CD4-positive, alpha-beta T cell treated with Interleukin-15 for 1 hour (primary cell): ENCODE results near the gene SLC52A3.

Source experiments
- DNase-seq: peaks from one replicate; pipeline ENCODE4 v3.0.0-alpha.2; 2020

SLC52A3 gene

DNA sequence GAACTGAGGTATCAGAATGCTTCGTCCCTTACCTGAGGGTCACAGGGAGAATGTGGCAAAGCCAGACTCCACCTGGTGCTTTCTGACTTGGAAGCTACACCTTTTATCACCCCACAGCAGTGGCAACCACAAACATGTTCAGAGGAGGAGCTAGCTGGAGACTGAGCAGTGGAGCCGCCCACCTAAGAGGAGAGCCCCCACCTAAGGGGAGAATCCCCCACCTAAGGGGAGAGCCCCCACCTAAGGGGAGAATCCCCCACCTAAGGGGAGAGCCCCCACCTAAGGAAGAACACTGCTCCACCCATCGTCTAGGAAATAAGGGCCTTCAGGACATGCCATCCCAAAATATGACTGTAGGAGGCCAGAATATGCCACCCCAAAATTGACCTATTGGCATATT, 4.0 kb downstream of the SLC52A3 start:
- no peak for DNase-seq

DNA sequence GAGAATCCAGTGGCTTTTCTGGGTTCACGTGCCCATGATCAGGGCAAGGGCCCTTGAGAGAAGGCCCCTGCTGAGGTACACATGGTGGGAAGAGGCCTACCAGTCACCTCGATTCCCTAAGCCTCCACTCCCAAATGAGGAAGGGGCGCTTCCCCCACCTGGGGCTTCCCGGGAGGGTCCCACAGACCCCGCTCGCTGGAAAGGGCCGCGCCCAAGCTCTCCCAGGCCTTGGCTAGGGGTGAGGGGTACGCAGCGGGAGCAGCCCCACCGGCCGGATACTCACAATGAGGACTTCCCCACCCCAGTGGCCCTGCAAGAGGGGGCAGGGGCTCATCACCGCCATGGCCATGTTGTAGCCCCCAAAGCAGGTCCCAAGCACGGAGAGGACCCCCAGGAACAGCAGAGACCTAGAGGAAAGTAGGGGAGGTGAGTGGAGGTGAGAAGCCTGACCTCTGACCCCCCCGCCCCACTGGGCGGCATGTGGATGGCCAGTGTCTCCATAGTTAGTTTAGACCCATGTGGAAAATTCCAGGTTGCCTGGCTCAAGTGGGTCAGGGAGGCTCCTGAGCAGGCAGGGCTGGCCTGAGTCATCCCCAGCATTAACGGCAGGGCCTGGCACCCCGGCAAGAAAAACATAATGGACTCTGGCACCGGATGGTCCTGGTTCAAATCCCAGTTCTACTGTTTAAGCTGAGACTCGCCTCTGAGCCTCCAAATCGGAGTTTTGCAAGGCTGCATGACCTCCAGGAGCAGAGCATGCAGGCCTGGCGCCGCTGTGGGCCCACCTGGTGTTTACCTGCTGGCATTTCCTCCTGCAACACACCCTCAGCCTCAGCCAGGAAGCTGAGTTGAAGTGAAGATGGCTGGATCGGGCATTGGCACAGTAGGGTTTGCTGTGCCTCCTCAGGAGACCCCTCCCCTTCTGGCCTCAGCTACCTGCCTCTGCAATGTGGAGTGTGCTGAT, 6.6 kb downstream of the SLC52A3 start:
- no peak for DNase-seq

DNA sequence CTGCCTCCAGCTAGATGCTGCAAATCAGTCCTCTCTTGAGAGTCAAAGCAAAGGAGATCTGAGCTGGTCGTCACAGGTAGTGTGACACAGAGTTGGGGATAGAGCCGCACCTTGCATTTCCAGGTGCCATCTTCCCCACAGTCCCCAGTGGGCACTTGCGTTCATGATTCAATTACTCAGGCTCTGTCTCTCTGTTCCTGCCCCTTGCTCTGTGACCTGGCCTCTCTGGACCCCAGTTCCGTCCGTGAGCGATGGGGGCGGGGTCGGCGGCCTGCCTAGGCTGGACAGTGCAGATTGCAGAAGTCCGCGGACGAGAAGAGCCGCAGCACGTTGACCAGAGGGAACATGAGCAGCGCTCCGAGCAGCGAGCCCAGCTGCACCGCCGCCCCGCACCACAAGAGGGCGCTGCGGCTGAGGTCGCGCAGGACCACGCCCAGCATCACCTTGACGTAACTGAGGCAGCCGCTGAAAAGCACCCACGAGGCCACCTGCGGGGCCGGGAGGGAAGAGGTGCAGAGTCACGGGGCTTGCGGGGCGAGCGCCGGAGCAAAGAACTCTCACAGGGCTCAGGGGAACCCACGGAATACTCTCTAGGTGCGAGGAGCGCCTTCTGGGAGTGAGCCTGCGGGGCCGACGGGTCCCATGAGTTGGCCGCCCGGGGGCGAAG, 7.4 kb downstream of the SLC52A3 start:
- DNase-seq: no peak

DNA sequence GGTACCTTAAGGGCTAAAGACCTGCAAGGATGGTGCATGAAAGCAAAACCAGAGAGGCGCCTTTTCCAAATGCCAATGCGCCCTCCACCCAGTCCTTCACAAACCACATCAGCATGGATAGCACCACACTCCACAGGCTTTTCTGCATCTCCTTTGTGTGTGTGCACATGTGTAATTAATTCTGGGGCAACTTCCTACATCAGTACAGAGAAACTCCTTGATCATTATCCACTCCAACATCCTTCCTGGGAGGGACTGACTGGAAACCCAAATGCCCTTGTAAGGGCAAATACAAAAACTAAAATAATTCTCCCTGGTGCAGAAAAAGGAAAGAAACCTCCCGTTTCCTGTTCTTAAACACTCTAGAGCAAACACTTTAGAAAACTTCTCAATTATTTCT, 10.8 kb downstream of the SLC52A3 start:
- no peak for DNase-seq

DNA sequence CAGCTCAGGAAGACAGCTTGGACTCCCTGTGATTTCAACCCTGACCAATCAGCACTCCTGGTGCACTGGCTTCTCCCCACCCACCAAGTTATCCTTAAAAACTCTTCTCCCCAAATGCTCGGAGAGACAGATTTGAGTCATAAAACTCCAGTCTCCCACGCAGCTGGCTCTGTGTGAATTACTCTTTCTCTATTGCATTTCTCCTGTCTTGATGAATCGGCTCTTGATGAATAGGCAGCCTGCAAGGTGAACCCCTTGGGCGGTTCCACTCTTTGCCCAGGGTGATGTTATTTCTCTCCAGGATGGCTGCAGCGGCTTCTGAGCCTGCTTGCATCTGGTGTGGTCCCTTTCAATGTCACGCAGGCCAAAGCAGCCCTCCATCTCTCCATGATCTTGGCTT, 12.4 kb downstream of the SLC52A3 start:
- no peak for DNase-seq

DNA sequence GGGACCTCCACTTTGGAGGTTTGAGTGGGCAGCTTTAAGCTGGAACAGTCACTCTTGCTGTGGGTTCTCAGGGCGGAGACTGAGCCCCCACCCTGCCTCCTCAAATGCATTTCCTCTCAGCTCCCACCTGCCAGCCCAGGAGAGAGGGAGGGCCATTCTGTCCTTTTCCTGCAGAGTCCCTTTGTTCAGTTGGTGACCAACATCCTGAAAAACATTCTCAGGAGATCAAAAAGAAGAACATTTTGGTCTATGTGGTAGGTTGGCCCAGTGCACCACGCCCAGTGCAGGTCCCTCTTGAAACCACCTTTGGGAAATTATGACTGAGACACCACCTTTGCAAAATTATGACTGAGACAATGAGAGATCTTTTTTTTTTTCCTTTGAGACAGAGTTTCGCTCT, 13.4 kb downstream of the SLC52A3 start:
- no peak for DNase-seq

DNA sequence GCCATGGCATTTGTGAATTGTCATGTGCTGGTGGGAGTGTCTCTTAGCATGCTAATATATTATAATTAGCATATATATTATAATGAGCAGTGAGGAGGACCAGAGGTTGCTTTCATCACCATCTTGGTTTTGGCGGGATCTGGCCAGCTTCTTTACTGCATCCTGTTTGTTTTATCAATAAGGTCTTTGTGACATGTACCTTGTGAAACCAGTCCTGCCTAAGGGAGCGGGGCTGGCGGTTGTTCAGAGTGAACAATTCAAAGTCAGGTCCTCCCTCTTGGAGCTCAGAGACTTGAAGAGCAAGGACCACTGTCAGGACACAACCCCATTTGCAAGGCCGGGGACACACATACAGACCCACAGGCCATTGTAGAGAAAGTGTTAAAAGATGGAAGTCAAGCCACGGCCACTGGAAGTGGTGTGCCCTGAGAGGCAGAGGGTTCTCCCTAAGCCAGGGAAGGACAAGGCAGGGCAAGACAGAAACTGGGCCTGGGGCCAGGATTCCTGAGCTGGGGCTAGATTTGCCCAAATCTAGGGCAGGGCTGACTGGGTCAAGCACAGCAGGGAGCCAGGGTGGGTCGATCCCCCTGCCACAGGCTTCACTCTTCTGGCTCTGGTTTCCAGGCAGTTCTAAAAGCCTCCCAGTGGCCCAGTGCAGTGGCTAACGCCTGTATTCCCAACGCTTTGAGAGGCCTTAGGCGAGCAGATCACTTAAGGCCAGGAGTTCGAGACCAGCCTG, 14.2 kb downstream of the SLC52A3 start:
- no peak for DNase-seq

DNA sequence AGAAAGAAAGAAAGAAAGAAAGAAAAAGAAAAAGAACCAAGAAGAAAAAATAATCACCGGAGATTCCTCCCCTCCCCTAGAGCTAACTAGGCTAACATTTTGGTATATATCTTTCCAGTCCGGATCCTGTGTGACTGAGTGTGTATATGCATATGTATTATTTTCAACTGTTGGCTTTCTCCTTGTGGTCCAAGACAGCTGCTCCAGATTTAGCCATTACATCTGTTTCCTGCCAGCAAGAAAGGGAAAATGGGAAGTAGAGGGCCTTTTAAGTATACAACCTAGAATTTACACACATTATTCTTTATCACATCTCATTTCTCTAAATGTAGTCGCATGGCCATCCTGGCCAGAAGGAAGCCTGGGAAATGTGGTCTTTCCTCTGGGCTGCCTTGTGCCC, 15.2 kb downstream of the SLC52A3 start:
- no peak for DNase-seq

DNA sequence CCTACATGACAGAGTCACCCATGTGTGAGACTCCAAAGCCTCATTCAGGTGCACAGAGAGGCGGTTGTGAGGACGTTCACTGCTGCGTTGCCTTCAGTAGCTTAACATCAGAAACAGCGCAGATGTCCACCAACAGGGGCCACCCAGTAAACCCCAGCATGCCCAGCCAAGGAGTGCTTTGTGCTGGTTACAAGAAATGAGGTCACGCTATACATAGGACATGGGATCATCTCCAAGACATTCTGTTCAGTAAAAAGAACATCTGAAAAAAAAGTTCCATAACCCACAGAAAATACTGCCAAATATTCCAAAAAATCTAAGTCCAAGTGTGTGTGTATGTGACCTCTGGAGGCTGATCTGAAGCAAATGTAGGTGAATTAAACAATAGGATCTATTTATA, 16.0 kb downstream of the SLC52A3 start:
- DNase-seq: no peak

DNA sequence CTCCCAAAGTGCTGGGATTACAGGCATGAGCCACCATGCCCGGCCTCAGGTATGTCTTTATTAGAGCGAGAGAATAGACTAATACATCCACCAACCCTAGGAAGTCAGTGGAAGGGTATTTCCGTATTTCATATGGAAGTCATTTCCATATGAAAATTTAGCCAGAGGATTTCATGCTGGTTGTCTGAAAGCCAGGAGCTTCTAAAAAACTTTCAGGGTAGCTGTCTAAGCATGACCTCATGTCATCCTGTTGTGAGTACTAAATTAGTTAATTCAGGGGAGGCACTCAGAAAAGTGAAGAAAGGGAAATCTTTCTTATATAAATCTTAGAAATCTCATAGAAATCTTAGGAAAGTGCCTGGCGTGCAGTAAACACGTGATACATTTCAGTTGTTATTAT, 16.5 kb downstream of the SLC52A3 start:
- no peak for DNase-seq

DNA sequence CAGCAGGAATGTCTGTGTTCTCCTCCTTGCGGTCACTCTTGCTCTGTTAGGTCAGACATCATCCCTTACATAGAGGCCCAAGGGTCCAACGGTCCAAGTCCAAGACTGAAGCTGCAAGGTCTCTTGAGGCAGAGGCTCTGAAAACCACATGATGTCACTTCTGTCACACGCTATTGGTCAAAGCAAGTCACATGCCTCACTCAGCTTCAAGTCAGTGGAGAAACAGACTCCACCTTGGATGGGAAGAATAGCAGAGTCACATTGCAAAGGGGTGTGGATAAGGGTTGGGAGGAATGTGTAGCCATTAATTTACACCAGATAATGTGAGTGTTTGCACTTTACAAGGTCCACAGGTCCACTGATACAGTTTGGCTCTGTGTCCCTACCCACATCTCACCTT, 17.5 kb downstream of the SLC52A3 start:
- DNase-seq: no peak

DNA sequence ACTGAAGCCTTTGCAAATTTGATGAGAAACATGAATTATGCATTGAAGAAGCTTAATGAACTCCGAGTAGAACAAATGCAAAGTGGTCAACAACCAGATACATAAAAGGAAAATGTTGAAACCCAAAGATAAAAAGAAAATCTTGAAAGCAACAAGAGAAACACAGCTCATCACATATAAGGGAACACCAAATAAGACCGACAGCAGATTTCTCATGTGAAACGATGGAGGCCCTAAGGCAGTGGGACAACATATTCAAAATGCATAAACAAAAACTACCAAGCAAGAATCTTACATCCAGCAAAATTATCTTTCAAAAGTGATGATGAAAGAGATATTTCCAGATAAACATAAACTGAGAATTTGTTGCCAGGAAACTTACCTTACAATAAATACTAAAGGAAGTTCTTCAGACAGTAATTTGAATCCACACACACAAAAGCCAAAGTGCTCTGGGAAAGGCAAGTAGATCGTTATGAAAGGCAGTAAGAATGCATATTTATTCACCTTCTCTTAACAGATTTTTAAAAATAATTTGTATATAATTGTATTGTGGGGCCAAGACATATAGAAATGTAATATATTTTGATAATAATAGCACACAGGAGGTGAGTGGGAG, 22.5 kb downstream of the SLC52A3 start:
- DNase-seq: no peak

DNA sequence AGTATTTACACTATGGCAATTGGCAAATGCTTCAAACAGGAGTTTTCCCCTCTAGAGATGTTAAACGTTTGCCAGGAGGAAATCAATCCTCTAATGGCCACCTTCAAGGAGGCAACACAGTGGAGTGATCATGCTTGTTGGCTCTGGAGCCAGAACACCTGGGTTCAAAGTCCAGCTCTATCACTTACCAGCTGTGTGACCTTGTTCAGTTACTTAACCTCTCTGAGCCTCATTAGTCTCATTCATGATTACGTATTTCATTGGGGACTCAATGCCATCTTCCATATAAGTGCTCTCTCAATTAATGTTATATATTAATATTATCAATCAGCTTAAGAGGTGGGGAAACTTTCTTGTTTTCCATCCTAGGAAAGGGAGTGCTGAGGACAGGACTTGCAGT, 26.1 kb downstream of the SLC52A3 start:
- no peak for DNase-seq

DNA sequence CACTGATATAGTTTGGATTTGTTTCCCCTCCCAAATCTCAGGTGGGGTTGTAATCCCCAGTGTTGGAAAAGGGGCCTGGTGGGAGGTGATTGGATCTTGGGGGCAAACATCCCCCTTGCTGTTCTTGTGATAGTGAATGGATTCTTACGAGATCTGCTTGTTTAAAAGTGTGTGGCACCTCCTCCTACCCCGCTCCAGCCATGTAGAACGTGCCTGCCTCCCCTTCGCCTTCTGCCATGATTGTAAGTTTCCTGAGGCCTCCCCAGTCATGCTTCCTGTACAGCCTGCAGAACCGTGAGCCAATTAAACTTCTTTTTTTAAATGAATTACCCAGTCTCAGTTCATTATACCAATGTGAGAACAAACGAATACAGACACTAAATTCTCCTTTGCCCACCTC, 26.7 kb downstream of the SLC52A3 start:
- no peak for DNase-seq

DNA sequence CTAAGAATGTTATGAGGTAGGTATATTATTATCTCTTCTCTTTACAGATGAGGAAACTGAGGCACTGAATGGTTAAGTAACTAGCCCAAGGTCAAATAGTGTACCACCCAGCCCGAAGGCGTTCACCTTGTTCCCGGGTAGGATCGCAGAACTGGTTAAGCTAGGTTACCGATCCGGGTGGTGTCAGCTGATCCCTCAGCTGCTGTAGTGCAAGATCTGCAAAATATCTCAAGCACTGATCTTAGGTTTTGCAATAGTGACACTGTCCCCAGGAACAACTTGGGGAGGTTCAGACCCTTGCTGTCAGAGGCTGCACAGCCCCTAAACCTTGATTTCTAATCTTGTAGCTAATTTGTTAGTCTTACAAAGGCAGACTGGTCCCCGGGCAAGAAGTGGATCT, 28.1 kb downstream of the SLC52A3 start:
- DNase-seq: no peak

DNA sequence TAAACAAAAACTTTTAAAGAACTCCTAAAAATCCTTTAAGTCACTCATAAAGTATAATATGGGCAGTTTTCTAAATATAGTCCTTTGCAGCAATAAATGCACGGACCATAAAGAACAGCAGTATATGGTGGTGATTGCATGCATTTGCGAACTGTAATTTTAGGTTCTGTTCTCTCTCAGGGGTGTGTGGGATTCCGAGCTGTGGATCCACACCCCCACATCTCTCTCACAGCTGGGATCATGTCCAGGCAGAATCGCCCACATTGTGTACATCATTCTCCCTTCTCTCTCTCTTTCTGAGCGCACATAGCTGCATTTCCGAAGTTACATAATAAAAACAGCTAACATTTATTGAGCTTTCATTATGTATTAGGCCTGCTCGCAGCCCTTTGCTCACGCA, 28.6 kb downstream of the SLC52A3 start:
- DNase-seq: no peak

DNA sequence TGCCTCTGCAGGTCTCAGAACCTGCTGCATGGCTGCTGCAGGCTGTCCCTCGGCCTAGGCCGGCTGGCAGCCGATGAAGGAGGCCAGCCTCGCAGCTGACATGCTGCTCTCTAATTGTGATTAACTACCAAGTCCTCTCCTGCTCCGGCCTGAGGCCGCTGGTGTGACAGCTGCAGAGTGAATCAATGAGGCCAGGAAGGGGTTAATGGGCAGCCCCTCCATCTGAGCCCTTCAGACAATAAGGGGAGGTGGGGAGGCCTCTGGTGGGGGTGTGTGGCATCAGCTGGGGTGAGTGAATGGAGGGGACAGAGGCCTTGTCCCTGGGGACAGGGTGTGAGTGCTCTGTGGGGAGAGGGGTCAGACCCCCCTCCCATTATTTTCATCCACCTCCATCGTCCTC, 34.4 kb downstream of the SLC52A3 start:
- no peak for DNase-seq

DNA sequence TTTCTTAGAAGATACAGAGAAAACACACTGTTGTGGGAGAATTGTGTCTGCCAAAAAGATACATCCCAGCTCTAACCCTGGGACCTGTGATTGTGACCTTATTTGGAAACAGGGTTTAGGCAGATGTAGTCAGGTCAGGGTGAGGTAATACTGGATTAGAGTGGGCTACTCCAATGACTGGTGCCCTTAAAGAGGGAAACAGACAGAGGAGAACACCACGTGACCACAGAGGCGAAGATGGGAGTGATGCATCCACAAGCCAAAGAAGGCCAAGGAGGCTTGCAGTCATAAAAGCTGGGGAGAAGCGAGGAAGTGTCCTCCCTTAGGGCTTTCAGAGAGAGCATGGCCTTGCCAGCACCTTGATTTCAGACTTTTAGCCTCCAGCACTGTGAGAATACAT, 35.6 kb downstream of the SLC52A3 start:
- no peak for DNase-seq

DNA sequence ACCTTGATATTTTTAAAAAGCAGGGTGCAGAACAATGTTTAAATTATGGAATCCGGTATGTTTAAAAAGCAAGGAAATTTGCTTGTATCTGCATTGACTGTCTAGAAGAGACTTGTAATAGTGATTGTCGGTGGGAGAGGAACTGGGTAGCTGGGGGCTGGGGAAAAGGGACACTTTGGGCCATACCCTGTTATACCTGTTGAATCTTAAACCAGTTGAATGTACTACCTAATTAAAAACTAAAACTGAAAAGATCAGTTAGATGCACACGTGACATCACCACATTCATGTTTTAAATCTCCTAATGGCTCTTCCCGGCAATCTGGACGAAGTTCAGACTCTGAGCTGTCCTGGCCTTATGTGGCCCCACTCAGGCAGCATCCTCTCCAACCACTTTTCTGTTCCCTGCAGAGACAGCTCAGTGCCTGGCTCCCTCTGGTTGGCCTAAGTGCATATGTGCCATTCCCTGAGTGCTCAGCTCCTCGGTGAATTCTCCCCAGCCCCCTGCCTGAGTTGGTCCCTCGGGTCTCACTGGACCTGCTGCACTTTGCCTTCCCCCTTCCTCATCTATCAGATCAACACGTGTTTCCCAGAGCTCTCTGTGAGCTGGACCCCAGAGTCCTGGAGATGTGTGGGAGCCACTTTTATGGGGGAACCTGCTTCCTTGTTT, 36.3 kb downstream of the SLC52A3 start:
- no peak for DNase-seq

DNA sequence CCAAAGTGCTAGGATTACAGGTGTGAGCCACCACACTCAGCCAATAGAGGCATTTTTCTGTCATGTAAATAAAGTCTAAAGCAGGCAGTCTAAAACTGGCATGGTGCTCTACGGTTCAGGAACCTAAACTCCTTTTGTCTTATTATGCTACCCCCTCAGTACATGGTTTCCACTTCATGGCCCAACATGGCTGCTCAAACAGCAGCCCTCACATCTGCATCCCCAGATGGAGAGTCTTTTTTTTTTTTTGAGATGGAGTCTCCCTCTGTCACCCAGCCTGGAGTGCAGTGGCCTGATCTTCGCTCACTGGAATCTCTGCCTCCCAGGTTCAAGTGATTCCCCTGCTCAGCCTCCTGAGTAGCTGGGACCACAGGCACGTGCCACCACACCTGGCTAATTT, 38.3 kb downstream of the SLC52A3 start:
- DNase-seq: no peak

DNA sequence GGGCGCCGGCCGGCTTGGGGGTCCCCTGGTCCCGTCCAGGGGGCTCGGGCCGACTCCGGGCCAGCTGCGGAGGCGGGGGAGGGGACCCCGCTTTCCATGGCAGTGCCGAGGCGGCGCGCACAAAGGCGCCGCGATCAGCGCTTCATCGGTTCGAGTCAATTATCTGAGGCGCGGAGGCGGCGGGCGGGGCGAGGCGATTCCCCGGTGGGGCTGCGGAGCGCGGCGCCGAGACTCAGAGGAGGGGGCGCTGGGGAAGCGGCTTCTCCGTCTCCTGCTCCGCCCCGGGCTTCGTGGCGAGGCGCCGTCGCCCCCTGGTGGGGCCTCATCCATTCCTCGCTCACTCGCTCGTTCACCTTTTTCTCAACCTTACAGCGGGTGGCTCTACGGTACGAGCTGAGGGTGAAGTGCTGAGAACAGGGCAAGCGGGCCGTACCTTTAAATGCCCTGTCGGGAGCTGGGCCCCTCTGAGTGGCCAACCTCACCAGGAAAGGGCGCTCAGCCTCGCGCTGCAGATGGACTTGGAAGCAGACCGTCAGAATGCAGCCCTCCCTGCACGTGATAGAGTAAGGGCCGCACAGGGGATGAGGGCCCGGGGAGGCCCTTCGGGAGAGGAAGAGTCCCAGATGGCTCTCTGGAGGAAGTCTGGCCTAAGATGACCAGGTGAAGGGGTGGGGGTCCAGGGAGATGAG, 39.9 kb downstream of the SLC52A3 start:
- DNase-seq: no peak

DNA sequence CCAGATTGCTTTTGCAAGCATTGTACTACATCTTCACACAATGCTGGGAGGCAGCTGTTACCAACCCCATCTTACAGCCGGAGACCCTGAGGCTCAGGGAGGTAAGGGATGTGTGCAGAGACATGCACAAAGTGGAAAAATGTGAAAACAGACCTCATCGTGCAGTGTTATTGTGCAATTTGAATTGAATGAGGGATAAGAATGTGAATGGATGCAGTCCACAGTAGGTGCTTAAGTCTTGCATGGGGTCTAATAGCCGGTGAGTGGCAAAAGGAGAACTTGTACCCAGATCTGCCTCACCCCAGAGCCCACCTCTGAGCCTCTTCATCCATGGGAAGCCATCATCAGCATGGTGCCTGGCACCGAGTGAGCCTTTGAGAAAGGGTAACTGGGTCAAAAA, 42.1 kb downstream of the SLC52A3 start:
- no peak for DNase-seq
